Measurements from ENCODE around the gene CARD8. TPM values are rescaled to one million over a fixed set of nuclear protein-coding genes. Genes with fewer than 3 reads are reported as not detected.
A peak's percentile ranks its signal among the peaks of the same experiment; 100 is the strongest.

Gene CARD8
- total RNA-seq, 6 donors from 2014 or later: 35.1 to 138 (median 77.8) TPM

GRCh38 chr19:48190288-48190884 lies 65.3 kb downstream of the CARD8 start:
- ATAC-seq (ENCODE audit: low FRiP score in 2 of 2) (peak in 1 of 2 donors; percentile 58), DNase-seq (peak in 1 of 2 donors; percentile 90)
- Histone ChIP-seq H3K4me3 (no peak overlapping the region), H3K36me3 (peaks cover 0 to 8% (median 2%) of the 10 kb centered on the region in 4 donors), H3K9me3 (no peaks in the 10 kb centered on the region), H3K27me3 (no peaks in the 10 kb centered on the region), H3K27ac (no peak overlapping the region), H3K4me1 (no peaks in the 10 kb centered on the region)
- TF ChIP-seq POLR2A (IDR thresholded peaks at IDR 0.05): no peak
- TF ChIP-seq, protein P1, sequence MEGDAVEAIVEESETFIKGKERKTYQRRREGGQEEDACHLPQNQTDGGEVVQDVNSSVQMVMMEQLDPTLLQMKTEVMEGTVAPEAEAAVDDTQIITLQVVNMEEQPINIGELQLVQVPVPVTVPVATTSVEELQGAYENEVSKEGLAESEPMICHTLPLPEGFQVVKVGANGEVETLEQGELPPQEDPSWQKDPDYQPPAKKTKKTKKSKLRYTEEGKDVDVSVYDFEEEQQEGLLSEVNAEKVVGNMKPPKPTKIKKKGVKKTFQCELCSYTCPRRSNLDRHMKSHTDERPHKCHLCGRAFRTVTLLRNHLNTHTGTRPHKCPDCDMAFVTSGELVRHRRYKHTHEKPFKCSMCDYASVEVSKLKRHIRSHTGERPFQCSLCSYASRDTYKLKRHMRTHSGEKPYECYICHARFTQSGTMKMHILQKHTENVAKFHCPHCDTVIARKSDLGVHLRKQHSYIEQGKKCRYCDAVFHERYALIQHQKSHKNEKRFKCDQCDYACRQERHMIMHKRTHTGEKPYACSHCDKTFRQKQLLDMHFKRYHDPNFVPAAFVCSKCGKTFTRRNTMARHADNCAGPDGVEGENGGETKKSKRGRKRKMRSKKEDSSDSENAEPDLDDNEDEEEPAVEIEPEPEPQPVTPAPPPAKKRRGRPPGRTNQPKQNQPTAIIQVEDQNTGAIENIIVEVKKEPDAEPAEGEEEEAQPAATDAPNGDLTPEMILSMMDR (IDR thresholded peaks at IDR 0.05): peak in 5 of 6 experiments; percentile 16 to 57 (median 30)
- 66 to 74% methylated on average over 13 of the region's 13 CpGs for WGBS, 2 donors

DNA sequence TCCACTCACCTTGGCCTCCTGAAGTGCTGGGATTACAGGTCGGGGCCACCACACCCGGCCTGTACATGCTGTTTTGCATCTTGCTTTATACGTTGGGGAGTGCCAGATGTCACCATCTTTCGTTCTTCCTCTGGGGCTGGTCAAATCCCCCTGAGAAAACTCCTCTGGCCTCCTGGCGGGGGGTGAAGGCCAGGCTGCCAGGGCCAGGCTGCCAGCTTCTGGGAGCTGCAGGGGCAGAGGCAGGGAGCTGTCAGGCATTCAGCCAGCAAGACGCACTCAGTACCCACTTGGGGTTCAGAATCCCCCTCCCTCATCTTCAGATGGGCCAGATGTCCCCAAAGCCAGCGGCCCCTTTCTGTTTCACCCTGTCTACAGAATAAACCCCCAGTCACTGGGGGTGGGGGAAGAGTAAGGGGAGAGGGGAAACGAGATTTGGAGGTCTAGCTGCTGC lies 69.1 kb downstream of the CARD8 start:
- Histone ChIP-seq H3K4me3 (no peak overlapping the region), H3K4me1 (no peaks in the 10 kb centered on the region), H3K9me3 (peaks cover 0 to 7% (median 1%) of the 10 kb centered on the region in 4 donors), H3K27me3 (no peaks in the 10 kb centered on the region), H3K36me3 (peaks cover 0 to 13% (median 0%) of the 10 kb centered on the region in 4 donors), H3K27ac (no peak overlapping the region)
- TF ChIP-seq, protein P1 (IDR thresholded peaks at IDR 0.05): no peak
- TF ChIP-seq POLR2A (IDR thresholded peaks at IDR 0.05) (no peak), POLR2AphosphoS5 (IDR thresholded peaks at IDR 0.05) (no peak), EP300 (IDR thresholded peaks at IDR 0.05) (no peak)
- DNase-seq (no peak), ATAC-seq (ENCODE audit: low FRiP score in 2 of 2) (no peak)
- 84 to 92% methylated on average over 6 to 8 of the region's 8 CpGs for WGBS, 2 donors

- no peak for ATAC-seq (ENCODE audit: low FRiP score in 2 of 2)
- H3K9me3 ChIP-seq: peaks cover 0 to 12% (median 3%) of the 10 kb centered on the region in 4 donors
- DNase-seq: no peak
- no peak overlapping the region for H3K27ac ChIP-seq
- TF ChIP-seq, protein P1 (IDR thresholded peaks at IDR 0.05): no peak
- TF ChIP-seq EP300 (IDR thresholded peaks at IDR 0.05) (no peak), POLR2A (IDR thresholded peaks at IDR 0.05) (no peak), POLR2AphosphoS5 (IDR thresholded peaks at IDR 0.05) (no peak)
- H3K36me3 ChIP-seq: peaks cover 0 to 11% (median 0%) of the 10 kb centered on the region in 4 donors
- no peaks in the 10 kb centered on the region for H3K4me1 ChIP-seq
- no peaks in the 10 kb centered on the region for H3K27me3 ChIP-seq
- 93 to 94% methylated on average over 5 of the region's 5 CpGs for WGBS, 2 donors
- H3K4me3 ChIP-seq: no peak overlapping the region
These were observed 69.7 kb downstream of the CARD8 start for GRCh38 chr19:48186015-48186414.

DNA sequence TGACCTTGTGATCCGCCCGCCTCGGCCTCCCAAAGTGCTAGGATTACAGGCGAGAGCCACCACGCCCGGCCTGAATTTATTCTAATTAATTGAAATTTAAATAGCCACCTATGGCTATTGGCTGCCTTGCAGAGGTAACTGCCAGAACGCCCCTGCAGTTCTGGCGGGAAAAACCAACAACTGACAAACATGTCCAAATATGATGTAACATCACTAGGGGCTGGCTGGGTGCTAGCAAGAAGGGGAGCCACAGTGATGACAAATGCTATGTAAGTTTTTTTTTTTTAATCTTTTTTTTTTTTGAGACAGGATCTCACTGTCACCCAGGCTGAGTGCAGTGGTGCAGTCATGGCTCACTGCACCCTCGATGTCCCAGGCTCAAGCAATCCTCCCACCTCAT lies 72.4 kb downstream of the CARD8 start:
- H3K27me3 ChIP-seq: no peaks in the 10 kb centered on the region
- DNase-seq: no peak
- 92 to 94% methylated on average over 9 of the region's 9 CpGs for WGBS, 2 donors
- TF ChIP-seq, protein P1 (IDR thresholded peaks at IDR 0.05): no peak
- no peak for TF ChIP-seq POLR2AphosphoS5 (IDR thresholded peaks at IDR 0.05)
- no peak for TF ChIP-seq POLR2A (IDR thresholded peaks at IDR 0.05)
- no peak for TF ChIP-seq EP300 (IDR thresholded peaks at IDR 0.05)
- peaks cover 0 to 20% (median 0%) of the 10 kb centered on the region in 4 donors for H3K36me3 ChIP-seq
- peaks cover 0 to 12% (median 3%) of the 10 kb centered on the region in 4 donors for H3K9me3 ChIP-seq
- H3K27ac ChIP-seq: no peak overlapping the region
- H3K4me3 ChIP-seq: no peak overlapping the region
- no peak for ATAC-seq (ENCODE audit: low FRiP score in 2 of 2)
- no peaks in the 10 kb centered on the region for H3K4me1 ChIP-seq

- TF ChIP-seq, protein P1 (IDR thresholded peaks at IDR 0.05): no peak
- TF ChIP-seq POLR2A (IDR thresholded peaks at IDR 0.05) (no peak), POLR2AphosphoS5 (IDR thresholded peaks at IDR 0.05) (no peak), EP300 (IDR thresholded peaks at IDR 0.05) (no peak)
- peak in 1 of 2 donors; percentile 82 for DNase-seq
These were observed 73.3 kb downstream of the CARD8 start for GRCh38 chr19:48182434-48182833.

More at GRCh38 chr19:48182434-48182833, 73.3 kb downstream of the CARD8 start:
- H3K9me3 ChIP-seq: peaks cover 0 to 12% (median 3%) of the 10 kb centered on the region in 4 donors
- peaks cover 0 to 20% (median 0%) of the 10 kb centered on the region in 4 donors for H3K36me3 ChIP-seq
- no peaks in the 10 kb centered on the region for H3K4me1 ChIP-seq
- no peak for ATAC-seq (ENCODE audit: low FRiP score in 2 of 2)
- no peaks in the 10 kb centered on the region for H3K27me3 ChIP-seq
- H3K4me3 ChIP-seq: no peak overlapping the region
- no peak overlapping the region for H3K27ac ChIP-seq
- WGBS, 2 donors: 91 to 96% methylated on average over 32 to 38 of the region's 38 CpGs

Measured in upper lobe of left lung (tissue), 6 donors.